HL-60/S4 (cell line): ENCODE results near the gene RPL34.
"Not testable (repeated sequence)": the region's sequence is repeated elsewhere in the genome, so short reads cannot be mapped to it uniquely, and the experiment has no call there.

Source experiments
- in situ Hi-C: fragments of 300-500 bp; cut with MboI; formaldehyde crosslinking; loops from 2 replicates; pipeline ENCODE4 v1.14.3; 2022; ENCODE audit warnings: low sequenced_read_pairs

Gene RPL34

GRCh38 chr4:108620101-108620932, at the start of gene RPL34:
RPL34 (plus strand) TSS chr4:108620576; CDS start chr4:108621960, 1,384 bp downstream.
- in situ Hi-C loops = no loop called here

DNA sequence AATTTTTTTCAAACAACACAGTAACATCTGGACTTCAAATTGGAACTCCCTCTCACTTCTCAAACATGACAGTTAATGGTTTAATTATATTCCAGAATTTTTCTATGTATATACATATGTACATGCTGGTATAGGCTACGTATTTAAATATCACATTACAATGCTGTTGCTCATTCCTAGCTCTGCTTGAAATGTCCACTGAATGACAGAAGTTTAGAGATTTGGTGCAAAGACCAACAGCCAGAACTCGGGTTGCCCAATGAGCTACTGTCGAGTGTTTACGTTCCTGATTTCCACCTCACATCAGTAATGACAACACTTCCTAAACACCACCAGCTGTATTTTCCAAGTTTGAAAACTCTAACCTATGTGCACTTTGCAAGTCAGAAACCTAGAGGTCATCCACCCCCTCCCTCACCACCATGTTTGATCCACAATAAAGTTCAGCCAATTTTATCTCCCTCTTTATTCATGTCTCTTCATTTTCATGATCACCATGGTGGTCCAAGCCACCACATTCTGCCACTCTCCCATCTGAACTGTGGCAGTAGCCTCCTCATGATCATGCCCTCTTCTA, 49.3 kb upstream of the RPL34 start:
- in situ Hi-C loops = loop anchor here (25.0 kb wide), 1 partner anchor 559 kb away; no protein-coding TSS in a partner anchor

DNA sequence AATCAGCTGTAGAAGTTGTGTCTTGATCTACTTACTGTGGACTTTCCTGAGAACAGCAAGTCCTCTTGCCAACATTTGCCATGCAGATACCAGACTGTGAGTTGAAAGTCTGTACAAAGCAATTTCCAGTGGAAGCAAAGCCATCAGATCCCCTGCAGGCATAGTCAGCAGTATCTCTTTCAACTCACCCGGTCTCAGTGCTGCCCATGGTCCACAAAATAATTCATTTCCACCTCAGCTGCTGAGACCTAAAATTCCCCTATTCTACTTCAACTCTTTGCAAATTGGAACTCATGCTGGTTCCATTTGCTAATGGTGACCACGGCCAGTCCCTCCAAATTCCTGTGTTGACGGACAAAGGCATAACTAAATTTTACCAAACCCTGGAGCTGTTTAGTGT, 46.0 kb upstream of the RPL34 start:
- in situ Hi-C loops = loop anchor here (25.0 kb wide), 1 partner anchor 562 kb away; no protein-coding TSS in a partner anchor

GRCh38 chr4:108581083-108581482, 39.3 kb upstream of the RPL34 start:
- in situ Hi-C loops = no loop called here

- in situ Hi-C loops = no loop called here
These were observed 33.6 kb upstream of the RPL34 start for GRCh38 chr4:108586778-108587177.

- in situ Hi-C loops = no loop called here
These were observed 31.5 kb upstream of the RPL34 start for GRCh38 chr4:108588878-108589277.

DNA sequence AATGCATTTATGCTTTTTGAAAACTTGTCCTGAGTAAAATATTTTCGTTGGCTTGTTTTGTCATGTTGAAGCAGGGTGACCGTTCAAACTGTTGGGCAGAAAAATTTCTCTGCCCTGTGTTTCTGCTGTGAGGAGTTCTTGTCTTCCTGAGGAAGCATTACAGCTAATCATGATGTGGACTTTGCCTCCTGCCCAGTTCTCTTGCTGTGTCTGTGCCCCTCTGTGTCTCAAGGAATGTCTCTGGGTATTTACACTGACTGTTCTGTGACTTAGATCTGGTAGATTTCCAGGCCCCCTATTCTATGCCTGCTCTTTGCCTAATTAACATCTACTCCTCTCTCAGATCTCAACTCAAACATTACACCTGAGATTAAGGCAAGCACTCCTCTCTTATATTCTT, 30.4 kb upstream of the RPL34 start:
- in situ Hi-C loops = no loop called here

DNA sequence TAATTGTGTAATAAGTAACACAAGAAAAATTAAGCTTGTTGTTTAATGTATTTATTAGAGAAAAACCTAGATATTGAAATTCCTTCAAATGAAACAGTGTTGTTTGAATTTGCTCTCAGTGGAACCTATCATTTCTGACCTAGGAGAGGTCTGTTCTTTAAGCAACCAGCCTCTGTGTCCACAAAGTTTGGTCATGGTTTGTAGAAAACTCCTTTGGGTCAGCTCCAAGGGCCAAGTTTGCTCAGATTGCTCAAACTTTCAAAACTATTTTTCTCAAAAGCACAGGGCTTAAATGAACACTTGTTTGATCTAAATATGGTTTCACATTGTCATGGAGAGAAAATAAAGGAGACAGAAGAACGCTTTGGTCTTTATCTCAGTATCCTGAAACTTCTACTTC, 29.6 kb upstream of the RPL34 start:
- in situ Hi-C loops = no loop called here

DNA sequence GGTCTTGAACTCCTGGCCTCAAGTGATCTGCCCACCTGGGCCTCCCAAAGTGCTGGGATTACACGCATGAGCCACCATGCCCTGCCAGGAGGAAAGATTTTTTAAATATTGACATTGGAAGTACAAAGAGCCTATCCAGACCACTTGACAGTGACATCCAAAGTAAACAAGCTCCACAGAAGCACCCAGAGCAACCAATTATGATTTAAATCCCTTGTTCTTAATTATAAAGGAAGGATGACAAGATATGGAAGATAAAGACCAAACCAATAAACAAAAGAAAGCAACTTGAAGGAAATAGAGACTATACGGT, 27.7 kb upstream of the RPL34 start:
- in situ Hi-C loops = no loop called here

- in situ Hi-C loops = not testable (repeated sequence)
These were observed 26.1 kb upstream of the RPL34 start for GRCh38 chr4:108594296-108594695.

DNA sequence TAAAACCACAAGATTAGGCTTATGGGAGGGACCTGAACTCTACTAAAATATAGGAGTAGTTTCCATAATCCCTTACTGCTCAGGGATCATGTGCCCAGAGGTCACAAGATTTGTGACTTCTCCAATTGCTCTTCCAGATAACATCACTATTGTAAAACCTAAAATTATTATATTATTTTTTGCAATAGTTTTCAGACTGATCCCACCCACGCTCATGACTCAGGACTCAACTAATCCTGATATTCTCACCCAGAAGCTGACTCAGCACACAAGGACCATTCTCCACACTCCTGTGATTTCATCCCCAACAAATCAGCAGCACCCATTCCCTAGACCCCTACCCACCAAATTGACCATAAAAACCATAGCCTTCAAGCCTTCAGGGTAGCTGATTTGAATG, 24.0 kb upstream of the RPL34 start:
- in situ Hi-C loops = no loop called here

- in situ Hi-C loops = no loop called here
These were observed 19.3 kb upstream of the RPL34 start for GRCh38 chr4:108601106-108601505.

DNA sequence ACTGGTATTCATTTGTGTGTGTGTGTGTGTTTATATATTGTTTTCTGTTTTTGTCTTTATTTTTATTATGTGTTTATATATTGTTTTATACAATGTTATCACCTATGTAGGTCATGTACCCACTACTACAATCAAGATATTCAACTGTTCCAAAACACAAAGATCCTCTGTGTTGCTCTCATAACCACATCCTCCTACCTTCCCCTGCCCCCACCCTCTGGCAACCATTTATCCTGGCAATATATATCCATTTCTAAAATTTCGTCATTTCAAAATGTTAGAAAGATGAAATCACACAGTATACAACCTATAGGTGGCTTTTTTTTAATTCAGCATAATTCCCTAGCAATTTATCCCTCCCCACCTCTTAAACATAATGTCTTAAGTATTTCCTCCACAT, 18.8 kb upstream of the RPL34 start:
- in situ Hi-C loops = no loop called here

- in situ Hi-C loops = no loop called here
These were observed 18.2 kb upstream of the RPL34 start for GRCh38 chr4:108602163-108602562.

GRCh38 chr4:108607079-108607815, 13.1 kb upstream of the RPL34 start:
- in situ Hi-C loops = no loop called here

GRCh38 chr4:108611365-108611764, 9.0 kb upstream of the RPL34 start:
- in situ Hi-C loops = no loop called here

DNA sequence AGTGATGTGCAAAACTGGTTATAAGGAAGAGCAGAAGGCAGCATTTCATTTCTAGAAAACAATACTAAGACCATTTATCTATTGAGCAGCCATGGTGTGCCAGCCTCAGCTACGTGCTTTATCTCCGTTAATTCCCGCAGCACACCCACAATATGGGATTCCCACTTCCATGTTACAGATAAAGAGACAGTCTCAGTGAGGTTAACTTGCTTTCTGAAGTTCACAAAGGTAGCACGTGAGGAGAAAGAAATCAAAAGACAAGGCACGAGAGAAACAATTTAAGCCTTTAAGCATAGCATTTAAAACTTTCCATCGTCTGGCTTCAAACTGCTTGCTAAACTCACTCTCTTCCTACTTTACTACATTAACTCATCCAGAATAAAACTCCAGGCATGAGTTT, 8.0 kb upstream of the RPL34 start:
- in situ Hi-C loops = no loop called here

- in situ Hi-C loops = no loop called here
These were observed 840 bp upstream of the RPL34 start for GRCh38 chr4:108619372-108620100.

- in situ Hi-C loops = no loop called here
These were observed 843 bp downstream of the RPL34 start for GRCh38 chr4:108620933-108621905.

GRCh38 chr4:108622022-108622421, 1.6 kb downstream of the RPL34 start:
- in situ Hi-C loops = no loop called here
